ENCODE measurements around the gene PRR22. TPM values are rescaled to one million over a fixed set of nuclear protein-coding genes. Genes with fewer than 3 reads are reported as not detected.

PRR22 gene
- total RNA-seq, 2 donors from 2014 or later = 1.6 to 6.8 TPM

- Histone ChIP-seq H3K4me1 (replicated peaks) (no peaks in the 10 kb centered on the region), H3K9me3 (no peaks in the 10 kb centered on the region), H3K36me3 (no peaks in the 10 kb centered on the region), H3K27ac (peak overlapping the region in 1 of 2 donors; percentile 49), H3K4me3 (no peak overlapping the region), H3K27me3 (replicated peaks; ENCODE audit: insufficient read depth) (no peaks in the 10 kb centered on the region)
- no peak for DNase-seq (ENCODE audit: low spot score)
- 63% methylated on average over 31 of the region's 34 CpGs for WGBS
- no peak for TF ChIP-seq POLR2AphosphoS5 (IDR thresholded peaks at IDR 0.05)
- no peak for TF ChIP-seq POLR2A (IDR thresholded peaks at IDR 0.05)
- TF ChIP-seq CTCF (IDR thresholded peaks at IDR 0.05) = no peak
- intact Hi-C loops (cut with DNase I) = loop anchor here (2.0 kb wide), 2 partner anchors 25 to 63 kb away; partner anchors contain the start of gene NRTN
Measured at GRCh38 chr19:5829567-5830310, 45.2 kb upstream of the PRR22 start.

DNA sequence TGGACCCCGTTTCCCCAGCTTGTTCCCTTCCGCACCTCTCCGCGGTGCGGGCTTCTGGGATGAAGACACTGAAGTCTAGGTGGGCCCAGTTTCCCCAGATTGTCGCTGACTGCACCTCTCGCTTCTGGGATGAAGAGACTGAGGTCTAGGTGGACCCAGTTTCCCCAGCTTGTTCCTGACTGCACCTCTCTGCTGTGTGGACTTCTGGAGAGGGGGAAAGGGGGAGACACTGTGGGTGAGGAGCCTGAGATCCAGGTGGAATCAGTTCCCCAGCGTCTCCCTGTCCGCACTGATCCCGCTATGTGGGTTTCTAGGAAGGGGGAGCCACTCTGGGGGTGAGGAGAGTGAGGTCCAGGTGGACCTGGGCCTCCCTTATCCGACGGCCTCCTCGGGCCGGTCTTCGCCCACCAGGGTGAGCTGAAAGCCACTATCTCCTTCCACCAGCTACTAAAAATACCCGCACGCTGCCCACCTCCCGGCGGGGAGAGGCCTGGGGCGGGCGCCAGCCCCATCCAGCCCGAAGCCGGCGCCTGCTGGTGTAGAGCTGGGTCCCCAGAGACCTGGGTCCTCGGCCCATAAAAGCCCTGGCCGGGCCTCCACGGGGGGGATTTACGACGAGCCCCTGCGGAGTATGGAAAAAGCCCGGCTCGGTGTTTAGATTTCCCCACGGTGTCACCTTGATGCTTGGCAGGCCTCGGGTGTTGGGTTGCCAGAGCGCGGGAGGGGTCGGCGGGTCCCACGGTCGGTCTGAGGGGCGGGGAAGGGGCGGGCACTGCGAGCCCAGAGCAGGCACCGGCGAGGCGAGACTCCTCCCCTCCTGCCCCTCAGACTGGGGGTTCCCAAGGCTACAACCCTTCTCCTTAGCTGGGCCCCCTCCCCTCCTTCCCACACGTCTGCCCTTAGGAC is 44.4 kb upstream of the PRR22 start:
- 7% methylated on average over 47 of the region's 47 CpGs for WGBS
- peak overlapping the region; percentile 25 to 39 for H3K4me3 ChIP-seq
- no peaks in the 10 kb centered on the region for H3K36me3 ChIP-seq
- no peak for TF ChIP-seq POLR2A (IDR thresholded peaks at IDR 0.05)
- no peak for TF ChIP-seq POLR2AphosphoS5 (IDR thresholded peaks at IDR 0.05)
- peak in 1 of 4 experiments; percentile 5 for TF ChIP-seq CTCF (IDR thresholded peaks at IDR 0.05)
- no peak for DNase-seq (ENCODE audit: low spot score)
- H3K27ac ChIP-seq = peak overlapping the region; percentile 49 to 68
- no peaks in the 10 kb centered on the region for H3K4me1 ChIP-seq (replicated peaks)
- intact Hi-C loops (cut with DNase I) = loop anchor here (2.0 kb wide), 2 partner anchors 24 to 64 kb away; partner anchors contain the start of gene NRTN
- no peaks in the 10 kb centered on the region for H3K9me3 ChIP-seq
- no peaks in the 10 kb centered on the region for H3K27me3 ChIP-seq (replicated peaks; ENCODE audit: insufficient read depth)

DNA sequence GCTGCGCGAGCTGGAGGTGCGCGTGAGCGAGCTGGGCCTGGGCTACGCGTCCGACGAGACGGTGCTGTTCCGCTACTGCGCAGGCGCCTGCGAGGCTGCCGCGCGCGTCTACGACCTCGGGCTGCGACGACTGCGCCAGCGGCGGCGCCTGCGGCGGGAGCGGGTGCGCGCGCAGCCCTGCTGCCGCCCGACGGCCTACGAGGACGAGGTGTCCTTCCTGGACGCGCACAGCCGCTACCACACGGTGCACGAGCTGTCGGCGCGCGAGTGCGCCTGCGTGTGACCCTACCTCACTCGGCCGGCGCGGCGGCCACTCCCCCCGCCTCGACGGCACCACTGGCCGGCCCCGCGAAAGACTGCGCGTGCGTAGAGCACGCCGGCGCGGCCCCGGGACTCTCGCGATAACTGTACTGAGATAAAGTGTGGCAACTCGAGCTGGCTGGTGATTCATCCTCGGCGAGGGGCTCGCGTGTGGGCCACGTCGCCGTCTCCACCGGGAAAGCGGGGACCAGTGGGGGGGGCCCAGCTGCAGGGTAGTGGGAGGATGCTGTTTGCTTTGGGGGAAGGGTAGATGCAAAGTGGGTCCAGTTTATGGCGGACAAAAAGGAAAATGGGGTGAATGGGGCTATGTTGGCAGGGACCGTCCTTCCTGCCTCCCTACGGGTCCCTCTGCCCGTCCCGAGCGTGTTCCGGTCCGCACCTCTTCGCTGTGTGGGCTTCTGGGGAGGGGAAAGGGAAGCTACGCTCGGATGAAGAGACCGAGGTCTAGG is 43.5 kb upstream of the PRR22 start:
- Histone ChIP-seq H3K4me1 (replicated peaks) (no peaks in the 10 kb centered on the region), H3K27me3 (replicated peaks; ENCODE audit: insufficient read depth) (no peaks in the 10 kb centered on the region), H3K4me3 (peak overlapping the region; percentile 25 to 39), H3K27ac (peak overlapping the region; percentile 49 to 68), H3K9me3 (no peaks in the 10 kb centered on the region), H3K36me3 (no peaks in the 10 kb centered on the region)
- peak; percentile 76 for DNase-seq (ENCODE audit: low spot score)
- 3% methylated on average over 64 of the region's 91 CpGs for WGBS
- intact Hi-C loops (cut with DNase I) = loop anchor here (2.0 kb wide), 2 partner anchors 23 to 65 kb away; partner anchors contain the start of gene NRTN
- no peak for TF ChIP-seq CTCF (IDR thresholded peaks at IDR 0.05)
- TF ChIP-seq POLR2AphosphoS5 (IDR thresholded peaks at IDR 0.05) = peak; percentile 79
- peak; percentile 85 for TF ChIP-seq POLR2A (IDR thresholded peaks at IDR 0.05)

- no peak for TF ChIP-seq POLR2AphosphoS5 (IDR thresholded peaks at IDR 0.05)
- TF ChIP-seq POLR2A (IDR thresholded peaks at IDR 0.05) = no peak
- TF ChIP-seq CTCF (IDR thresholded peaks at IDR 0.05) = no peak
- peak overlapping the region in 1 of 2 donors; percentile 68 for H3K27ac ChIP-seq
- intact Hi-C loops (cut with DNase I) = no loop called here
- H3K9me3 ChIP-seq = no peaks in the 10 kb centered on the region
- no peaks in the 10 kb centered on the region for H3K27me3 ChIP-seq (replicated peaks; ENCODE audit: insufficient read depth)
- DNase-seq (ENCODE audit: low spot score) = no peak
- WGBS = 25% methylated on average over 29 of the region's 37 CpGs
- no peaks in the 10 kb centered on the region for H3K4me1 ChIP-seq (replicated peaks)
- no peaks in the 10 kb centered on the region for H3K36me3 ChIP-seq
- H3K4me3 ChIP-seq = peak overlapping the region; percentile 25 to 39
Measured at GRCh38 chr19:5827342-5827890, 42.9 kb upstream of the PRR22 start.
